ENCODE data around the gene SLC16A7.

Gene SLC16A7

DNA sequence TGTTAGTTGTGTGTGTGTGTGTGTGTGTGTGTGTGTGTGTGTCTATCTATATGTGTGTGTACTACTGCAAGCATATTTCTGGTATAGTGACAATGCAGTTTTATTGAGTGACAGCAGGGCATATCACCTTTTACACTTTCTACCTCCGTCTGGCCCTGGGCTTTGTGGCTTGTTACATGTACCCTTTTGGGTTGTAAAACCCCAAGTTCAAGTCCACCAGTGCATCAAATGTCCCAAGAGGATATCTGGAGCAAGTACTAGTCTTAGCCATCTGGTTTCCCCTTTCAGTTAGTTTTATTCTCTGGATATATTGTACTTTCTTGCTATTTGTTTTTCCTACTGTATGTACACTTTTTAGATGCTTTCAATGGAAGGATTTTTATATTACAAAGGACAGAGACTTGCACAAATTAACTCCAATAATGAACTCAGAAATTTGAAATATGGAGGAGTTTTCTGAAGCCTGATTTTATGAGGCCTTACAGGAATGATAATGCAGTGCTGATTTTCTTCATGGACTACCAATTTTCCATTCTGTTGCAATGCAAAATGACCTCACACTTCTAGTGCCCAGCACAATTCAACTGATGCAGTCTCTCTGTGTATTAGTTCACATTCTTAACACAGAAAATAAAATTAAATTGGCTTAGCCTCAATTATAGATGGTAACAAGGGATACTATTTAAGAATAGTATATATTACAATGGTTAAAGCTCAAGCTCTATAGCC lies 29.1 kb downstream of the SLC16A7 start:
- no peak for DNase-seq

DNA sequence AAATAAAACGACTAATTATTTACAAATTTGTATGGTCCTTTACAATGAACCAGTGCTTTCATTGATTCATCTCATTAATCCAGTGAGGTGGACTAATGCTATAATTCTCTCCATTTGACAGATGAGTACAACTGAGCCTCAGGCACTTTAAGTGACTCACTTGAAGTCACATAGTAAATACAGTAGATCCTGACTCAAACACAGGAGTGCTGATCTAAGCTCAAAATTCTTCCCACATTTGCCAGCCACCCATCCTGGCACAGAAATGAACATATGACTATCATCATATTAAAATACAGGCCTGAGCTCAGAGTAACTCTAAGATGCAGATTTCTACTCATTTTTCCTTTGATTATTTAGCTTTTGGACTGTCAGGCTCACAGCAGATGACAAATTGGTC lies 30.6 kb downstream of the SLC16A7 start:
- no peak for DNase-seq

DNA sequence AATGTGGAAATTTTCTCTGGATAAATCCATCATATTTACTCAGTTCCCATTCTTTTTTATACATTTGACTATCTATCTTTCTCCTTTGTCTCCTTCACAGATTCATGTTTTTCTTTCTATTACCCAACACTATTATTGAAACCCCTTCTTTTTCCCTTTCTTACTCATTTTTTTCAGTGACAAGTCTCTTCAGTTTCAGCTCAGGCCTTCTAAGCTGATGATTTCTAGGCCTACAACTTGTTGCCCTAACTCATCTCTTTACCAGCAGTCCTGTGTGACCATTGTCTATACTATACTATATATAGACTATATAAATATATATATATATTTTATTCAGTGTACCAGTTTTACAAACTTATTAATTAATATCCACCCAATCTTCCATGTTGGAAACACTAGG lies 31.8 kb downstream of the SLC16A7 start:
- no peak for DNase-seq

DNA sequence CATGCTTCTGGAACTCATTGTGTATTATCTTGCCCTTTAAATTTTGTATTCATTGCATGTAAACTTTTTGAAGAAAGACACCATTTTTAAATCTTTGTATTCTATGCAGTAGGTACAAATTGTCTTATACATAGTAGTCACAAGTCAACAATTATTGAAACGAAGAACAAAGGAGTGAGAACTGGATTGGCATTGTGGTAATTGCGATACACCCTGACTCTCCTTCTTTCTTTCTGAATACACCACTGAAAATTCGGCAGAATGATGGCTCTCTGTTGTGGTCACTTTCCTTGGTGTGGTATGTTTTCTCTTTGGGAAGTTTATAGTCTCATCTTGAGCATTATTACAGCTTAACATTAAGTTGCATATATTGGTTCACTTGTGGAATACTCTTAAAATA lies 34.1 kb downstream of the SLC16A7 start:
- DNase-seq = no peak

DNA sequence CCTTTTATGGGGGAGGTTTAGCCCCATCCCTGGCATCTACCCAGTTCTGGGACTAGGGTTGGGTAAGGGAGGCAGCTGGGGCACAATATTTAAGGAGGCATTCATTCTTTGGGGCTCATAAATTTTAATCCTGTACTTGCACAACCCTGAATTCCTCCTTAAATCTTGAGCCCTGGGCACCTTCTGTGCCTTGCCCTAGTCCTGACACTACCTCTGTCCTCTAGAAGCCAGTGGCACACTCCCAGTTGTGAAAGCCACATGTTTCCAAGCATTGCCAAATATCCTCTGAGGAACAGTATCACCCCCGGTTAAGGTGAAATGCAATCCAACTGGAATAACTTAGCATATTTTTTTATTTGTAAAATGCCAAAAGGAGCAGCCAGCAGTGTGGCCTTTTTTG lies 36.6 kb downstream of the SLC16A7 start:
- no peak for DNase-seq

DNA sequence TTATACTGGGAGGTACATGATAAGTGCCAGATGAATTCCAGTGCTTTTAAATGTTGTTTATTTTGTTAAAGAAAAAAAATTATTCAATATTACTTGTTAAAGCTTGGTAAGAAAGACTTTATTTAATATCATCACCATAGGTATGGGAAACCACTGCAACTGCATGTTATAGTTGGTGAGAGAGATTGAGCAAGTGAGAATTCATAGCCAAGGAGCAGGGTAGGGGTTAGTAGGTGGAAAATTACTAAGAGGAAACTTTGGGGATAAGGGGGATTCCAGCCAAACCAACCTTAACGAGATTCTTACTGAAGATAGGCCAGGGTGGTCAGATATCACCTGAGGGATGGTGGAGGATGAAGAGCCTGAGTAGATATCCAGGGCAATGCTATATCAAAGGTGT lies 38.4 kb downstream of the SLC16A7 start:
- DNase-seq = no peak

DNA sequence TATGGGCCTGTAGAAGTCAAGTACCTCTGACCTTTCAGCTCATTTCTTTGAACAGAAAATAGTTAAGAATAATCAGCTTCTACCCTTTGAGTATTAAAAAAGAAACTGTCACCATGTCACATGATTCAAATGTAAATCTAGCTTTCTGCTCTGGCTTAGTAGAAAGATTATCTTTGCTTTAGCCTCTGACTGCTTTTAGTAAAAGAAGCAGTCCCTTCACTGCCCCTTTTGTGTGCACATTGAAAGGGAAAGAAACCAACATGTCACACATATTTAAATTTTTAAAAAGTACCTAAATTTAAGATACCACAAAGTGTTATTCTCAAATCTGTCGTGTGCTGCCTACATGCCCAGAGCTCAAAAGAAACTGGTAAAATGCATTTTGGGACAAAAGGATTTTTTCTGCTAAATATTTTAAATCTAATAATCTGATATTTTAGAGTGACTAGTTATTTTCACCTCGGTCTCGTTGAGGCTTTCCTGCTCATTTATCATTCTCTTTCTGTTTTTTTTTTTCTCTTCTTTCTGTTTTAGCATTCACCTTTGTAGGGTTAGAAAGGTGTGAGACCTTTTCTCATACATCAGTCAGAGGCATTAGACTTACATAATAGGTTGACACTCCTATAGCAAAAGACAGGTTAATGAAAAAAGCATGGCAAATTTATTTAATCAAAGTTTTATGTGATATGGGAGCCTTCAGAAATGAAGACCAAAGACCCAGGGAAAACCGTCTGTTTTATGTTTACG lies 41.3 kb downstream of the SLC16A7 start:
- DNase-seq = no peak

DNA sequence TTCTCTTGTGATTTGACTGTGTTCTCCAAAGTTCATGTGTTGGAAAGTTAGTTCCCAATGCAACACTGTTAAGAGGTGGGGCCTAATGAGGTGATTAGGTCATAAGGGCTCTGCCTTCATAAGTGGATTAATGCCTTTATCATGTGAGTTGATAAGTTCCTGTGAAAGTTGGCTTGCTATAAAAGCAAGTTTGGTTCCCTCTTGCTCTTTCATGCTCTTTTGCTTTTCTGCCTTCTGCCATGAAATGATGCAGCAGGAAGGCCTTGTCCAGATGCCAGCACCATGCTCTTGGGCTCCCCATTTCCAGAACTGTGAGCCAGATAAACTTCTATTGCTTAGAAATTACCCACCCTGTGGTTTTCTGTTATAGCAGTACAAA lies 41.9 kb downstream of the SLC16A7 start:
- DNase-seq = no peak

DNA sequence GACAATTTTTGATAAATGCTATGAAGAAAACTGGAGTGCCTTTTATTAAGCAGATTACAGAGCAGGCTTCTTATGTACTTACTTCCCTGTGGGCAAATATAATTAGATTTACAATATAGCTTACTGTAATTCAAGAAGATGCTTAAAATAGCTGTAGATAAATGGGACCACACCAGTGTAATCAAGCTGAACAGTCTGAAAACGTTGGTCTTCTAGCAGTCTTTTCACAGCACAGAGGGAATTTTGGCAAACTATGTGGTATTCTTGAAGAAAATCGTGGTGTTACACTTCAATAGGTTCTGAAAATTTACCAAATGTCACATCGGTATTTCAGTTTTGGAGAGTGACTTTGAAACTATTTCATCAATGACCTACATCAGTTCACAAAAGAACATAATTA lies 47.7 kb downstream of the SLC16A7 start:
- no peak for DNase-seq

DNA sequence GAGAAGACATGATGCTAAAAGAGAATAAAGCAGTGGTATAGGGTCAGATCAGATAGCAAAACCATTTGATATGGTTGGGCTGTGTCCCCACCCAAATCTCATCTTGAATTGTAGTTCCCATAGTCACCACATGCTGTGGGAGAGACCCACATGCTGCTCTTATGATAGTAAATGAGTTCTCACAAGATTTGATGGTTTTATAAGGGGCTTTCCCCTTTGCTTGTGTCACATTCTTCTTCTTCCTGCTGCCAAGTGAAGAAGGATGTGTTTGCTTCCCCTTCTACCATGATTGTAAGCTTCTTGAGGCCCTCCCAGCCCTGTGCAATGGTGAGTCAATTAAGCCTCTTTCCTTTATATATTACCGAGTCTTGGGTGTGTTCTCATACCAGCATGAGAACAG lies 49.4 kb downstream of the SLC16A7 start:
- DNase-seq = no peak

DNA sequence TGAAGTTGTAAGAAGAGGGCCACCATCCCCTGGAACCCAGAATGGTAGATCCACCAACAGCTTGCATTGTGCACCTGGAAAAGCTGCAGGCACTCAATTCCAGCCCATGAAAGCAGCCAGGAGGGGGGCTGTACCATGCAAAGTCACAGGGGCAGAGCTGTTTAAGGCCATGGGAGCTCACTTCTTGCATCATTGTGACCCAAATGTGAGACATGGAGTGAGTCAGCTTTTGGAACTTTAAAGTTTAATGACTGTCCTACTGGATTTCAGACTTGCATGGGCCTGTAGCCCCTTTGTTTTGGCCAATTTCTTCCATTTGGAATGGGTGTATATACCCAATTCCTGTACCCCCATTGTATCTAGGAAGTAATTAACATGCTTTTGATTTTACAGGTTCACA lies 50.8 kb downstream of the SLC16A7 start:
- DNase-seq = no peak

DNA sequence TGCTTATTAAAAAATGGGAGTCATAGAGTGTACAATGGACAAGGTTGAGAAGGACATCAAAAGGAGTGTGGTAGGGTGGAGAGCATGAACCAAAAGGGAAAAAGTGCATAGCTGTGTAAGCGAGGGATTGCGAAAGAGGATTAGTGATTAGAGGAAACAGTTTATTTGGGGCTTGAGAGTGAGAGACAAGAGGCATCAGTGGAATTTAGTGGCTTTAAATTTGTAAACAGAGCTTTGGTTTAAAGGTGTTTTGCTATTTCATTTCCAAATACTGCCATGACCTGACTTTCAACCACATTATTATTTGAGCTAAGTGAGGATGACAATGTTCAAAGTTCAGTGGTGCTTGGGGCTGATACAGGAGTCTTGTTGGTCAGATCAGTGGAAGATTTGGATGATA lies 53.4 kb downstream of the SLC16A7 start:
- DNase-seq = no peak

DNA sequence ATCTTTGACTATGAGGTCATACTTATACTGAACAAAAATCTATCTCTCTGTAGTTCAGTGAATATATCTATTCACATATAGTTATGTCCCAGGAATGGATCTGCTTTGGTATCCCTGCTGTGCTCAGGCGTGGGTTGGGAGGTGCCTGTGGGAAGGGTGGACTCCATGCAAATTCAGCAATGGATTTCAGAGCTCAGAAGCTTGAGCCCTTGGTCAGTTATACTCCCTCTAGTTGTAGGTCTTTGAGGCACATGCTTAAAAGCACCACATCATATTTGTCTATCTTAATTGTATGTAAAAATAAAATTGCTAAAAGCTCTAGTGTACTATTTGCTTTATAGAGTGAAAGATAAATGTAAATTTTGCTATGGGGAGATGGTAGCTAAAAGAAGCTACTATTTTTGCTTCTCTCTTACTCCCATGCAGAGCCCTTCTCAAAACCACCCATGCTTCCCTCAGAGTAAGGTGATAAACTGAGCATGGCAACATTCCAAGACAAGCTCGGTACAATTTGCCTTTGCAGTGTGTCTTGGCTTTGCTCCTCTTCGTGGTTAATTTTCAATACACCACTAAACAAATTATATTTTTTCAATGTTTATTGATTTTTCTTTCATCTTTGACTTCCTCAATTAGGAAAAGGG lies 54.9 kb downstream of the SLC16A7 start:
- DNase-seq = no peak

DNA sequence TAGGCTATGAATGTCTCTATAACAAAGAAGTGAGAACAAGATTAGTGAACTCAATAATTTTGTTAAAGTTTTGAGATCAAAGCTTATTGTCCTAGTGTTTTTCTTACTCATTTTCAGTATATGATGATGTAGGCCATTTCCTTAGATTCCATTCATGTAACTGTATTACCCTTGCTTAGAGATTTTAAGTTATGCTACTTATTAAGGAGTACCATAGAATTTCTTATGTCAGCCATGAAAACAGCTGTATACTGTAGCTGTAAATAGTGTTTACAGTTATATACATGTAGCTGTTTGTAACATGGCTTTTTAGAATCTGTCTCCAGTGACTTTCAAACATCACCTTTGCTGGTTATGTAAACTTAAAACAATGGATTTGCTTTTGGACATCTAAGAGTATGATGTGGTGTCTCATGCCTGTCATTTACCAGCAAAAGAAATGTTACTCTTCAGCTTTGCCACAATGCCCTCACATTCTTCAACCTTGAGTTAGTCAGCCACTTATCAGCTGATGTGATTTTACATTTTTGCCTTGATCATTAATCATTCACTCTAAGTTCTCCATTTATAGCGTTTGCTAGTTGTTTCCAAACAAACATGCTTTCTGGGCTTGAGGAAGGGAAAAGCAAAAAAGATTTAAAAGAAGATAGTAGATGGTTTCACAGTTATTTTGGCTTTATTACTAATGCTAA lies 55.5 kb downstream of the SLC16A7 start:
- no peak for DNase-seq

DNA sequence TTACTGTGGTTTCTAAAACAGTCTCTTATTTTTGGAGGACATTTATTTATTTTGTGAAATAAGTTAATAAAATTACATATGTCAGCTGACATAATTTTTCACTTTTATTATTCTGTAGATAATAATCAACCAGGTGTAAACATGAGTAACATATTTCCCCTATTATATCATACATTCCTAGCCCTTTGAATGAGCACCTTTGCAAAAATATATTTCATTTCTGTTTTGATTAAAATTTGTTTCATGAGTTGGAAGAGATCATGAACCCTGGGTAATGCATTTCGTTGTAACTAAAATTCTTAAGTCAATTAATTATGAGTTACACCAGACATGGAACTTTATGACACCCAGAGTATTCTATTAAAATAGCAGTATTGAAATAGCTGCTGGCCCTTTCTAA lies 56.3 kb downstream of the SLC16A7 start:
- DNase-seq = no peak

DNA sequence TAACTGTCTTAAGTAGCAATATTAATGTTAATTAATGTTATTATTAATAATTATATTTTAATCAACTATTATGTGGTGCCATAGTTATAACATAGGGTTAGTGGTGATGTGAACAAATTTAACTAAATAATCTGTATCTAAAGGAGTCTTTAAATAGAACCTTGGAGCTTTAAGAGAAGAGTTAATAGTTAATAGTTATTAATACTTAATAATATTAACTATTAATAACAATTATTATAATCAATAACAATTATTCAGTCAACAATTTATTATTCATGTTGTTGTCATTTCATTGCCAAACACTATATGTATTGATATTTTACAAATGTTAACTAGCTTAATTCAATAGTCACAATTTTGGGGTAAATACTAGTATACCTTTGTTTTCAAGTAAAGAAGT lies 58.2 kb downstream of the SLC16A7 start:
- DNase-seq = no peak

DNA sequence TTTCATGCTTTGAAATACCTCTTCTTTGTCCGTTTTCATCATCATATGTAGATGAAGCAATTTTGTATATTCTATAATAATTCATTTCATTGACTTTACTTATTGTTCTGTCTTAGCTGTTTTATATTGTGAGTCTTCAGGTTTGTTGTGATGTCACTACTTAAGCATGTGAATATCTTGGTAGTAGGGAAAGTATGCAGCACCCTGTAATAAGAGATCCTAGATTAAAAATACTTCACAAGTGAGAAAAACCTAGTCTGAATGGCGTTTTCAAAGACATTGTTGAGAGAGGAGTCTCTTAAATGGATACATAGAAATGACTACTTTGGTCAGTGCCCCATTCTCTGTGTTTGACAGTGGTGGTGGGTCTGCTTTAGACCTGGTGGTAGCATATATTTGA lies 61.4 kb downstream of the SLC16A7 start:
- DNase-seq = no peak

DNA sequence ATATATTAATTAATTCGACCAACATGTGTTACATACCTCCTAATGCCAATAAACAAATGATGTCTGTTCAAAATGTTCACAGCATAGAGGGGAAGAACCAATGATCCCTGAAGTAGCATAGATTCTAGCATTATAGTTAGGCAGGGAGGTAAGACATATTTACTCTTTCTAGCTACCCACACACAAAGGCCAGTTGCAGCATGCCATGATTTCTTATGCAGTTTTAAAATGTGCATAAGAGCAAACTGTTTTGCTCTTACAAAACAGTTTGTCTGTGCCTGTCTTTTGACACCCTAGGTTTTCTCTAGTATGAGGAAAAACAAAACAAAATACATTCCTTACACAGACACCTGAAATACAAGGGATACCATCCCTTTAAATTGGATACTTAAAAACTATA lies 61.9 kb downstream of the SLC16A7 start:
- no peak for DNase-seq

DNA sequence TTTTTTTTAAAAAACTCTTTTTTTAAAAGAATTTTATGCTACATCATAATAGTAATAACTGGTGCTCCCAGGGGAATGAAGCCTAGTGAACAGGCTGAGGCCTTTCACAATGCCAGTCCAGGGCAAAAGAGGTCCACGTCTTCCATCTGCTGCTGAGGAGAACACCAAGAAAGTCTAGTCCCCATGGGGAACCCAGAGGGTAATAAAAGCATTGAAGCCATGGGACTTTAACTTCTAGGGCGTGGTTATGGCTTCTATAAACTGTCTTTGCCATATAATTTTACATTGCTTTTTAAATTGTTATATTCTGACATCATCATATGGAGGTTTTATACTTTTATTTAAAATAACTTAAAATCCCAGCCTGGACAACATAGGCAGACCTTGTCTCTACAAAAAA lies 64.3 kb downstream of the SLC16A7 start:
- no peak for DNase-seq

DNA sequence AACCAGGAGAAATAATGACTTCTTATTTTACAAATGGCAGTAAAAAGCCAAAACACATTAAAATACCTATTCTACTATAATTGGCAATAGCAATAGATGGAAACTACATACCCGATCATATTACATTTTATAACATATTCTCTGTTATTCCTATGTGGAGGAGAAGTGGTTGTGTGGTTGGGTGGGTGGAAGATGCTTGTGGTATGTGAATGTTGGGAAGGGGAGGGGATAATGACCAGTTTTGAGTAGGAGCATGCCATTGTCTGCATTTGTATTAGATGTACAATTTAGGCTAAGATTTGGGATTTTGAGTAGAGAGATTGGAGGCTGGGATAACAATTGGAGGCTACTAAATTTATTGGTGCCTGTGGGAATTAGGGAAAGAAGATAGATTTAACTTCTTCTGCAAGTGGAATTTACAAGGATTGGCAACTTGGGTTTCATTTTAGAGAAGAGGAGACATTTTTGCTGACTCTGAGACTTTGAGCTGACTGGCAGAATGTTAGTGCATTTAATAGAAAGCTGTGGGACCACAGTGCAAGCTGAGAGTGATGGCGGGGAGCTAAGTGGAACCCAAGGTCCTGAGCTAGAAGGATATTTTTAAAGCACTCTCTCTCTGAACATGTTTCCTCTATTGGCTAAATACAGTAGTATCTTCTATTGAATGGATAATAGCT lies 65.2 kb downstream of the SLC16A7 start:
- DNase-seq = no peak

DNA sequence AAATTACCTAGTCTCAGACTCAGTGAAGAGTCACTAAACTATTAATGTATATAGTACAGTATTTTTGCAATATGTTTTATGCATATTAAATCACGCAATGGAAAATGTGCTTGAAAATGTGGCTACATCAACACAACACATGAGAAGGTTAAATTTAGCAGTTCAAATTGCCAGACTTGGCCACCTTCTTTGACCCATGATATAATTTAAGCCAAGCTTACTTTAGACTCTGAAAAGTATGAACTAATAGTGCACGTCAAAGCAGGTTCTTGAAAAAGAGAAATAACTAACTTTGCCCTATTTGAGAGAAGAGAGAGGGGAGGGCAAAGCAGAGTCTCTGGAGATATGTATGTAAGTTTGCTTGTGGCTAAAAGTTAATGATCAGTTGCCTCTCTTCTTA lies 68.7 kb downstream of the SLC16A7 start:
- no peak for DNase-seq

DNA sequence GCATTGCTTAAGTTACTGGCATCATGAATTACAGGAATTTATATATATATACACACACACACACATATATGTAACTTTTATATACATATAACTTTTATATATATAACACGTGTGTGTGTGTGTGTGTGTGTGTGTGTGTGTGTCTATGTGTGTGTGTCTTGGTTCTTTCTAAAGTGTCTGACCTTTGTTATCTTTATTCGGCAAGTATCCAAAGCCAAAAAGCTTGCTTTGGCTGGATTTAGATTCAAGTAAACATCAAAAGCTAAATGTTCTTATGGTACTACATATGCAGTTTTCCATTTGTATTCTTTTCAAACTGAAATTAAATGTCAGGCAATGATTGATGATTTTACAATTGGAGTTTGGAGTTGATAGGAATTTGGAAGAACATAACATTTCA lies 69.9 kb downstream of the SLC16A7 start:
- DNase-seq = no peak

DNA sequence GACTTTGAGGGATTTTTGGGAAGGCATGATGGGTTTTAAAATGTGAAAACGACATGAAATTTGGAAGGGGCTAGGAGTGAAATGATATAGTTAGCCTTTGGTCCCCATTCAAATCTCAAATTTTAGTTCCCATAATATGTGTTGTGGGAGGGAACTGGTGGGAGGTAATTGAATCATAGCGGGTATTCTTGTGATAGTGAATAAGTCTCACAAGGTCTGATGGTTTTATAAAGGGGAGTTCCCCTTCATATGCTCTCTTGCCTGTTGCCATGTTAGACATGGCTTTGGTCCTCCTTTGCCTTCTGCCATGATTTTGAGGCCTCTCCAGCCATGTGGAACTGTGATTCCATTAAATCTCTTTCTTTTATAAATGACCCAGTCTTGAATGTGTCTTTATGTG lies 72.8 kb downstream of the SLC16A7 start:
- no peak for DNase-seq

Data from AML-193 (cell line).